NCI-H146 (cell line): ENCODE measurements around the gene KIF20B.
"Not testable (repeated sequence)": the region's sequence is repeated elsewhere in the genome, so short reads cannot be mapped to it uniquely, and the experiment has no call there.

Experiments used
- DNase-seq: peaks from one replicate; lab custom pipeline; 2025; lab: John Stamatoyannopoulos, UW

The KIF20B gene

GRCh38 chr10:89684604-89685003 lies 16.8 kb upstream of the KIF20B start:
- no peak for DNase-seq

GRCh38 chr10:89685936-89686335 lies 15.5 kb upstream of the KIF20B start:
- no peak for DNase-seq

- DNase-seq: no peak
Observed at GRCh38 chr10:89690027-89690426, 11.4 kb upstream of the KIF20B start.

GRCh38 chr10:89692416-89692815 lies 9.0 kb upstream of the KIF20B start:
- no peak for DNase-seq

GRCh38 chr10:89693176-89693575 lies 8.2 kb upstream of the KIF20B start:
- DNase-seq: no peak

- DNase-seq: no peak
Observed at GRCh38 chr10:89695307-89695706, 6.1 kb upstream of the KIF20B start.

GRCh38 chr10:89697946-89698345 lies 3.4 kb upstream of the KIF20B start:
- DNase-seq: no peak

- peak; percentile 2 for DNase-seq
Observed at GRCh38 chr10:89699581-89700064, 1.8 kb upstream of the KIF20B start.

GRCh38 chr10:89700923-89701241 lies 508 bp upstream of the KIF20B start:
- no peak for DNase-seq

GRCh38 chr10:89702121-89702480 lies 711 bp downstream of the KIF20B start:
- peak; percentile 16 for DNase-seq

- no peak for DNase-seq
Observed at GRCh38 chr10:89705466-89705865, 4.1 kb downstream of the KIF20B start.

GRCh38 chr10:89706011-89706410 lies 4.6 kb downstream of the KIF20B start:
- DNase-seq: no peak

- DNase-seq: no peak
Observed at GRCh38 chr10:89707372-89707771, 6.0 kb downstream of the KIF20B start.

GRCh38 chr10:89710753-89711152 lies 9.4 kb downstream of the KIF20B start:
- no peak for DNase-seq

GRCh38 chr10:89734616-89735015 lies 33.2 kb downstream of the KIF20B start:
- no peak for DNase-seq

- DNase-seq: no peak
Observed at GRCh38 chr10:89738551-89739209, 37.3 kb downstream of the KIF20B start.

- DNase-seq: peak; percentile 71
Observed at GRCh38 chr10:89741126-89741762, 39.9 kb downstream of the KIF20B start.

GRCh38 chr10:89744026-89744425 lies 42.6 kb downstream of the KIF20B start:
- no peak for DNase-seq

- no peak for DNase-seq
Observed at GRCh38 chr10:89745903-89746302, 44.5 kb downstream of the KIF20B start.

- DNase-seq: no peak
Observed at GRCh38 chr10:89750441-89750840, 49.1 kb downstream of the KIF20B start.

GRCh38 chr10:89755374-89755773 lies 54.0 kb downstream of the KIF20B start:
- no peak for DNase-seq

GRCh38 chr10:89759531-89759930 lies 58.1 kb downstream of the KIF20B start:
- DNase-seq: no peak

GRCh38 chr10:89763671-89764070 lies 62.3 kb downstream of the KIF20B start:
- DNase-seq: not testable (repeated sequence)

GRCh38 chr10:89771684-89772083 lies 70.3 kb downstream of the KIF20B start:
- no peak for DNase-seq
